Sigmoid colon (tissue), 7 donors: ENCODE measurements around the gene ZNF484. TPM values are rescaled to one million over a fixed set of nuclear protein-coding genes. Genes with fewer than 3 reads are reported as not detected.
"Not testable (repeated sequence)": the region's sequence is repeated elsewhere in the genome, so short reads cannot be mapped to it uniquely, and the experiment has no call there.

Experiments used
- DNase-seq: peaks from one replicate; pipeline ENCODE4 v3.0.0-alpha.2; 2019
- H3K27ac ChIP-seq, 4 donors: fragments of 200-600 bp; sonication (generic); one replicate each; pipeline ENCODE4 v1.5.1; 2016 to 2019; ENCODE audit warnings: mild to moderate bottlenecking in 1 of 4
- H3K27me3 ChIP-seq, 3 donors: fragments of 200-600 bp; sonication (generic); one replicate each; pipeline ENCODE4 v1.5.1; 2019; ENCODE audit warnings: mild to moderate bottlenecking in 1 of 3
- H3K36me3 ChIP-seq, 4 donors: fragments of 200-600 bp; sonication (generic); one replicate each; pipeline ENCODE4 v1.5.1; 2016 to 2019
- H3K4me1 ChIP-seq, 4 donors: fragments of 200-600 bp; sonication (generic); one replicate each; pipeline ENCODE4 v1.5.1; 2017 to 2019
- H3K4me3 ChIP-seq, 4 donors: fragments of 200-600 bp; sonication (generic); one replicate each; pipeline ENCODE4 v1.5.1; 2017 to 2019; ENCODE audit warnings: mild to moderate bottlenecking in 2 of 4, moderate library complexity in 1 of 4
- H3K9me3 ChIP-seq, 4 donors: fragments of 200-600 bp in 3 of 4; sonication (generic) in 3 of 4; one replicate each; pipeline versions ENCODE4 v1.5.1 to v1.6.1; 2013 to 2019
- CTCF ChIP-seq, 4 experiments: fragments of 450-650 bp in 3 of 4; fragments of 200-600 bp in 1 of 4; IDR thresholded peaks; one replicate each; pipeline ENCODE4 v1.5.1; 2016 to 2019; ENCODE audit warnings: antibody characterized with exemption in 4 of 4, mild to moderate bottlenecking in 3 of 4, moderate library complexity in 2 of 4
- EP300 ChIP-seq, 4 donors: sonication (generic); formaldehyde crosslinking; IDR thresholded peaks; one replicate each; pipeline ENCODE4 v1.6.1; 2017; ENCODE audit warnings: antibody characterized with exemption in 4 of 4
- POLR2A ChIP-seq, 2 donors: fragments of 450-650 bp; IDR thresholded peaks; one replicate each; pipeline ENCODE4 v1.6.1; 2016; ENCODE audit warnings: antibody characterized with exemption in 2 of 2, mild to moderate bottlenecking in 2 of 2, moderate library complexity in 2 of 2
- POLR2AphosphoS5 ChIP-seq, 4 donors: sonication (generic); formaldehyde crosslinking; IDR thresholded peaks; one replicate each; pipeline ENCODE4 v1.6.1; 2017; ENCODE audit warnings: antibody characterized with exemption in 4 of 4
- WGBS, 2 donors: extraction: QIAGEN DNeasy Blood & Tissue Kit; methylation state at CpG; one replicate each; pipeline ENCODE4 v1.1.7; 2013; 5-methylcytosine and 5-hydroxymethylcytosine counted together
- intact Hi-C: fragments of 100-400 bp; cut with DNase I; formaldehyde crosslinking; loops from one replicate; pipeline ENCODE4 v1.15.1; 2023
- polyA plus RNA-seq, 3 donors: library from polyadenylated mRNA; stranded (reverse); fragments of 200-250 nt; gene quantifications; one replicate each; pipeline ENCODE4 v1.2.3, GENCODE V29; 2013
- total RNA-seq, 4 donors: library from RNA; depleted of rRNA; stranded (reverse); fragments of >200 nt; gene quantifications; one replicate each; pipeline ENCODE4 v1.1.0, GENCODE V29; 2016
- donor health status: healthy with polysubstance abuse.
- donor health status: Bipolar disorder and iron deficiency.
- donor health status: healthy.

Gene ZNF484
- total and polyA plus RNA-seq, 7 donors = 0.60 to 21.6 (median 11.2) TPM

GRCh38 chr9:92807757-92808725 is 69.8 kb downstream of the ZNF484 start:
- Histone ChIP-seq H3K27me3 (peaks cover 38 to 100% (median 97%) of the 10 kb centered on the region in 3 donors), H3K36me3 (no peaks in the 10 kb centered on the region), H3K4me1 (peaks cover 0 to 31% (median 30%) of the 10 kb centered on the region in 4 donors), H3K9me3 (no peaks in the 10 kb centered on the region), H3K27ac (no peak overlapping the region), H3K4me3 (peak overlapping the region in 1 of 4 donors; percentile 7)
- 5% methylated on average over 76 of the region's 76 CpGs for WGBS, 2 donors
- TF ChIP-seq POLR2AphosphoS5 (IDR thresholded peaks at IDR 0.05) (no peak), POLR2A (IDR thresholded peaks at IDR 0.05) (no peak), EP300 (IDR thresholded peaks at IDR 0.05) (no peak), CTCF (IDR thresholded peaks at IDR 0.05) (no peak)
- intact Hi-C loops = no loop called here
- DNase-seq = no peak

GRCh38 chr9:92807031-92807756 is 70.6 kb downstream of the ZNF484 start:
- DNase-seq = no peak
- Histone ChIP-seq H3K4me1 (peaks cover 0 to 31% (median 30%) of the 10 kb centered on the region in 4 donors), H3K27me3 (peaks cover 34 to 94% (median 90%) of the 10 kb centered on the region in 3 donors), H3K36me3 (no peaks in the 10 kb centered on the region), H3K4me3 (no peak overlapping the region), H3K27ac (no peak overlapping the region), H3K9me3 (no peaks in the 10 kb centered on the region)
- 16 to 18% methylated on average over 44 of the region's 44 CpGs for WGBS, 2 donors
- TF ChIP-seq POLR2A (IDR thresholded peaks at IDR 0.05) (no peak), POLR2AphosphoS5 (IDR thresholded peaks at IDR 0.05) (no peak), EP300 (IDR thresholded peaks at IDR 0.05) (no peak), CTCF (IDR thresholded peaks at IDR 0.05) (no peak)
- intact Hi-C loops = no loop called here

GRCh38 chr9:92804727-92805126 is 73.1 kb downstream of the ZNF484 start:
- Histone ChIP-seq H3K36me3 (no peaks in the 10 kb centered on the region), H3K27me3 (peaks cover 26 to 87% (median 70%) of the 10 kb centered on the region in 3 donors), H3K4me1 (peaks cover 0 to 29% (median 28%) of the 10 kb centered on the region in 4 donors), H3K9me3 (no peaks in the 10 kb centered on the region), H3K4me3 (no peak overlapping the region), H3K27ac (no peak overlapping the region)
- 69 to 82% methylated on average over 6 of the region's 6 CpGs for whole genome bisulfite sequencing, 2 donors
- TF ChIP-seq POLR2A (IDR thresholded peaks at IDR 0.05) (no peak), CTCF (IDR thresholded peaks at IDR 0.05) (no peak), EP300 (IDR thresholded peaks at IDR 0.05) (no peak), POLR2AphosphoS5 (IDR thresholded peaks at IDR 0.05) (no peak)
- intact Hi-C loops = no loop called here
- DNase-seq = no peak

- H3K9me3 ChIP-seq = no peaks in the 10 kb centered on the region
- WGBS, 2 donors = 68 to 88% methylated on average over 11 of the region's 11 CpGs
- intact Hi-C loops = no loop called here
Observed at GRCh38 chr9:92798358-92798757, 79.5 kb downstream of the ZNF484 start.

GRCh38 chr9:92796337-92796804 is 81.5 kb downstream of the ZNF484 start:
- H3K4me3 ChIP-seq, intact Hi-C loops, H3K9me3 ChIP-seq, H3K36me3 ChIP-seq, H3K27ac ChIP-seq, H3K4me1 ChIP-seq, DNase-seq: not testable (repeated sequence)
- 46 to 61% methylated on average over 9 of the region's 9 CpGs for WGBS, 2 donors
- H3K27me3 ChIP-seq = peaks cover 0 to 50% (median 4%) of the 10 kb centered on the region in 3 donors

More at GRCh38 chr9:92798358-92798757, 79.5 kb downstream of the ZNF484 start:
- Histone ChIP-seq H3K4me1 (no peaks in the 10 kb centered on the region), H3K27me3 (peaks cover 0 to 56% (median 8%) of the 10 kb centered on the region in 3 donors), H3K4me3 (no peak overlapping the region), H3K27ac (no peak overlapping the region), H3K36me3 (no peaks in the 10 kb centered on the region)
- TF ChIP-seq POLR2A (IDR thresholded peaks at IDR 0.05) = no peak
- no peak for TF ChIP-seq EP300 (IDR thresholded peaks at IDR 0.05)
- no peak for TF ChIP-seq CTCF (IDR thresholded peaks at IDR 0.05)
- TF ChIP-seq POLR2AphosphoS5 (IDR thresholded peaks at IDR 0.05) = no peak
- DNase-seq = no peak
